GM23248 (cell line): ENCODE results near the gene XBP1. TPM values are rescaled to one million over a fixed set of nuclear protein-coding genes. Genes with fewer than 3 reads are reported as not detected.

ENCODE experiments used
- DNase-seq: peaks from one replicate; pipeline ENCODE4 v3.0.0-alpha.2; 2015
- H2AFZ ChIP-seq: fragments of 200-600 bp; sonication (generic); 2 replicates; pipeline ENCODE4 v1.6.1; 2016; ENCODE audit warnings: antibody characterized with exemption
- H3F3A ChIP-seq: fragments of 200-600 bp; sonication (generic); 2 replicates; pipeline ENCODE4 v1.6.1; 2016; ENCODE audit warnings: mild to moderate bottlenecking, antibody characterized with exemption, mixed run types; ENCODE audit not compliant: insufficient read depth
- H3K27ac ChIP-seq: fragments of 200-600 bp; sonication (generic); 2 replicates; pipeline ENCODE4 v1.5.1; 2016; ENCODE audit warnings: mild to moderate bottlenecking
- H3K27me3 ChIP-seq: fragments of 200-600 bp; sonication (generic); replicated peaks from 2 replicates; pipeline ENCODE4 v1.6.1; 2016; ENCODE audit warnings: mild to moderate bottlenecking; ENCODE audit not compliant: insufficient read depth
- H3K36me3 ChIP-seq: fragments of 200-600 bp; sonication (generic); 2 replicates; pipeline ENCODE4 v1.6.1; 2016; ENCODE audit warnings: low read depth, mild to moderate bottlenecking
- H3K4me1 ChIP-seq: fragments of 200-600 bp; sonication (generic); 2 replicates; pipeline ENCODE4 v1.6.1; 2016; ENCODE audit warnings: mild to moderate bottlenecking; ENCODE audit not compliant: insufficient read depth
- H3K4me2 ChIP-seq: fragments of 200-600 bp; sonication (generic); one replicate; pipeline ENCODE4 v1.6.1; 2016; ENCODE audit warnings: mild to moderate bottlenecking; ENCODE audit not compliant: unreplicated experiment
- H3K4me3 ChIP-seq: fragments of 200-600 bp; sonication (generic); 2 replicates; pipeline ENCODE4 v1.5.1; 2016; ENCODE audit warnings: mild to moderate bottlenecking
- H3K79me2 ChIP-seq: fragments of 200-600 bp; sonication (generic); 2 replicates; pipeline ENCODE4 v1.6.1; 2016; ENCODE audit warnings: mild to moderate bottlenecking; ENCODE audit not compliant: insufficient read depth
- H3K9ac ChIP-seq: fragments of 200-600 bp; sonication (generic); 2 replicates; pipeline ENCODE4 v1.6.1; 2016; ENCODE audit warnings: mild to moderate bottlenecking
- H3K9me2 ChIP-seq: fragments of 200-600 bp; sonication (generic); 2 replicates; pipeline ENCODE4 v1.6.1; 2016; ENCODE audit warnings: mixed run types, mild to moderate bottlenecking, moderate library complexity; ENCODE audit not compliant: insufficient read depth
- H3K9me3 ChIP-seq: fragments of 200-600 bp; sonication (generic); one replicate; pipeline ENCODE4 v1.6.1; 2017; ENCODE audit warnings: low read depth
- H4K20me1 ChIP-seq: fragments of 200-600 bp; sonication (generic); 2 replicates; pipeline ENCODE4 v1.6.0; 2016; ENCODE audit not compliant: insufficient read depth
- EZH2 ChIP-seq: fragments of 200-600 bp; sonication (generic); IDR thresholded peaks from 2 replicates; pipeline ENCODE4 v1.6.1; 2018; ENCODE audit warnings: antibody characterized with exemption, mild to moderate bottlenecking; ENCODE audit not compliant: insufficient read depth, poor library complexity, severe bottlenecking
- EZH2phosphoT487 ChIP-seq: fragments of 200-600 bp; sonication (generic); IDR thresholded peaks from 2 replicates; pipeline ENCODE4 v1.6.1; 2018; ENCODE audit warnings: antibody characterized with exemption, moderate library complexity, mild to moderate bottlenecking, low read depth; ENCODE audit not compliant: insufficient read depth
- WGBS, 2 experiments: methylation state at CpG; one replicate each; pipeline ENCODE4 v1.1.6; 2015 to 2017; ENCODE audit warnings: low lambda C conversion rate in 2 of 2, low coverage in 1 of 2; ENCODE audit errors: missing lambda C conversion rate in 2 of 2; 5-methylcytosine and 5-hydroxymethylcytosine counted together
- in situ Hi-C: fragments of 300-500 bp; cut with MboI; formaldehyde crosslinking; loops from 2 replicates; pipeline ENCODE4 v1.15.0; 2020
- polyA plus RNA-seq: library from polyadenylated mRNA; unstranded; fragments of >200 nt; fragmentation: Nextera tagmentation; extraction: Ambion mirVana; gene quantifications from 2 replicates; pipeline ENCODE4 v1.2.1, GENCODE V29; 2016
- total RNA-seq: library from RNA; depleted of rRNA; stranded (reverse); fragments of >200 nt; shearing (Covaris generic); gene quantifications from 2 replicates; pipeline ENCODE4 v1.2.3, GENCODE V29; 2014

Gene XBP1
- total and polyA plus RNA-seq, 2 experiments from 2014 or later: 256 to 324 TPM

DNA sequence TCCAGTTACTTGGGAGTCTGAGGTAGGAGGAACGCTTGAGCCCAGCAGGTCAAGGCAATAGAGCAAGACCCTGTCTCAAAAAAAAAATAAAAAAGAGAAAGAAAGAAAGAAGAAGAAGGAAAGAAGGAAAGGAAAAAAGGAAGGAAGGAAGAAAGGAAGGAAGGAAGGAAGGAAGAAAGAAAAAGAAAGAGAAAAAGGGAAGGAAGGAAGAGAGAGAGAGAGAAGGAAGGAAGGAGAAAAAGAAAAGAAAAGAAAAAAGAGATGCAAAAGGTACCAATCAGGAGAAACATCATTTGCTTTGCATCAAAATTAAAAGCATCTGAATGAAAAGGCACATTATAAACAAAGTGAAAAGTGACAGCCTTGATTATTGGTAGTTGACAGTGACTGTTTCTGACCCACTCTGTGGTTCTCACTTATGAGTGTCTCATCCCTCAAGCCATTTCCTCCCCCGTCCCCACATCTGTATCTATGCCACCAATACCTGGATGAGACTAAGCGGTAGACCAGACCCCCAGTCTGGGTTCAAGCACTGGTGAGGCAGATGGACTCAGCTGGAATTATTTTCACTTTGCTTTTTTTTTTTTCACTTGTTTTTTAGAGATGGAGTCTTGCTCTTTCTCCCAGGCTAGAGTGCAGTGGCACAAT is 33.0 kb upstream of the XBP1 start:
- no peak overlapping the region for H3K4me3 ChIP-seq
- no peak overlapping the region for H3K27ac ChIP-seq
- no peaks in the 10 kb centered on the region for H3K9me2 ChIP-seq
- no peak for DNase-seq
- no peak overlapping the region for H3K9ac ChIP-seq
- WGBS, 2 experiments: 95% methylated on average over 3 of the region's 3 CpGs
- H3K27me3 ChIP-seq: no peaks in the 10 kb centered on the region
- H3K4me2 ChIP-seq: no peak overlapping the region
- H3K36me3 ChIP-seq: no peaks in the 10 kb centered on the region
- no peaks in the 10 kb centered on the region for H3K79me2 ChIP-seq
- TF ChIP-seq EZH2 (no peak), EZH2phosphoT487 (no peak)
- no peaks in the 10 kb centered on the region for H3F3A ChIP-seq
- no peak overlapping the region for H2AFZ ChIP-seq
- in situ Hi-C loops: no loop called here
- H3K9me3 ChIP-seq: no peaks in the 10 kb centered on the region
- no peaks in the 10 kb centered on the region for H4K20me1 ChIP-seq
- H3K4me1 ChIP-seq: no peaks in the 10 kb centered on the region

DNA sequence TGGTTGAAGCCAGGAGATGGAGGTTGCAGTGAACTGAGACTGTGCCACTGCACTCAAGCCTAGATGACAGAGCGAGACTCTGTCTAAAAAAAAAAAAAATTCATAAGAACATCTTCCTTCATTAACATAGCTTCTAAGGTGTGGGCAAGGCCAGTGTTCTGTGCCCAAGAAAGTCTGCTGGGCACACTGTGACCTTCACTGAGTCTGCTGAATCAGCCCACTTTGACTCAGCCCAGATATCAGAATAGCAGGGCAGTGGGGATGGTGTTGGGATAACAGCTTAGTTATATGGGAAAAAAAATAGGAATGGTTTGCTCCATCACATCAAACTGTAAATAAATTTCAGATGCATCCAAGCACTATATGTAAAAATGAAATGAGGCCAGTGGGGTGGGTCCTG is 32.4 kb upstream of the XBP1 start:
- H3K9me2 ChIP-seq: no peaks in the 10 kb centered on the region
- H3K79me2 ChIP-seq: no peaks in the 10 kb centered on the region
- WGBS, 2 experiments: 100% methylated on average over 1 of the region's 1 CpG
- TF ChIP-seq EZH2phosphoT487: no peak
- TF ChIP-seq EZH2: no peak
- in situ Hi-C loops: no loop called here
- DNase-seq: no peak
- H3K27me3 ChIP-seq: no peaks in the 10 kb centered on the region
- no peak overlapping the region for H3K4me3 ChIP-seq
- no peaks in the 10 kb centered on the region for H3K9me3 ChIP-seq
- H4K20me1 ChIP-seq: no peaks in the 10 kb centered on the region
- no peak overlapping the region for H3K9ac ChIP-seq
- H2AFZ ChIP-seq: no peak overlapping the region
- H3K27ac ChIP-seq: no peak overlapping the region
- no peak overlapping the region for H3K4me2 ChIP-seq
- H3K4me1 ChIP-seq: no peaks in the 10 kb centered on the region
- H3F3A ChIP-seq: no peaks in the 10 kb centered on the region
- no peaks in the 10 kb centered on the region for H3K36me3 ChIP-seq

DNA sequence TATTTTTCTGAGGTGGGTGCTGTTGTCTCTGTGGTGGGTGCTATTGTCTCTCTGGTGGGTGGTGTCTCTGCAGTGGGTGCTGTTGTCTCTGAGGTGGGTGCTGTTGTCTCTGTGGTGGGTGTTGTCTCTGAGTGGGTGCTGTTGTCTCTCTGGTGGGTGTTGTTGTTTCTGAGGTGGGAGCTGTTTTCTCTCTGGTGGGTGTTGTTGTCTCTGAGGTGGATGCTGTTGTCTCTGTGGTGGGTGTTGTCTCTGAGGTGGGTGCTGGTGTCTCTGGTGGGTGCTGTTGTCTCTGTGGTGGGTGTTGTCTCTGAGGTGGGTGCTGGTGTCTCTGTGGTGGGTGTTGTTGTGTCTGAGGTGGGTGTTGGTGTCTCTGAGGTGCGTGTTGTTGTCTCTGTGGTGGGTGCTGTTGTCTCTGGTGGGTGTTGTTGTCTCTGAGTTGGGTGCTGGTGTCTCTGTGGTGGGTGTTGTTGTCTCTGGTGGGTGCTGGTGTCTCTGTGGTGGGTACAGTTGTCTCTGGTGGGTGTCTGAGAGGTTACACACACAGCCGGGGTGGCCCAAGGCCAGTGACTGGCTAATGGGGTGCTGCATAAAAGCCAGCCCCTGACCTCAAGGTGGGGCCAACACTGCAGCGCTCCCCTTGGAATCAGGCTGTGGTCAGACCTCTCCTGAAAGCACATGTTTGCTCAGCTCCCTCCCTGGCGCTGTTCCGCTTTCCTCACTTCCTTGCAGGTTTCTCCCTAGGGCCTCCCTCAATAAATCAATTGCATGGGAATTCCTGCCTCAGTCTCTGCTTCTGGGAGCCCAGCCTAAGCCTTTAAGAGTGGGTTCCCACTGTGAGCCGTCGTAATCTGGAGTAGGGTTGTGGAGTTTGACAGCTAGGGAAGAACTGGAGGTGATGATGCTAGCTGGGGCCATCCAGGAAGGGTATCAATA is 31.0 kb upstream of the XBP1 start:
- no peaks in the 10 kb centered on the region for H3K9me2 ChIP-seq
- no peak overlapping the region for H3K9ac ChIP-seq
- H3K79me2 ChIP-seq: no peaks in the 10 kb centered on the region
- no peaks in the 10 kb centered on the region for H3K36me3 ChIP-seq
- no peaks in the 10 kb centered on the region for H3K27me3 ChIP-seq
- DNase-seq: no peak
- no peaks in the 10 kb centered on the region for H3F3A ChIP-seq
- no peaks in the 10 kb centered on the region for H4K20me1 ChIP-seq
- no peak overlapping the region for H3K27ac ChIP-seq
- no peak overlapping the region for H2AFZ ChIP-seq
- in situ Hi-C loops: no loop called here
- H3K4me2 ChIP-seq: no peak overlapping the region
- no peaks in the 10 kb centered on the region for H3K4me1 ChIP-seq
- H3K4me3 ChIP-seq: no peak overlapping the region
- no peaks in the 10 kb centered on the region for H3K9me3 ChIP-seq
- 89 to 91% methylated on average over 7 of the region's 7 CpGs for WGBS, 2 experiments
- TF ChIP-seq EZH2phosphoT487: no peak
- no peak for TF ChIP-seq EZH2

- in situ Hi-C loops: no loop called here
Measured at GRCh38 chr22:28830441-28830840, 30.1 kb upstream of the XBP1 start.

More at GRCh38 chr22:28830441-28830840, 30.1 kb upstream of the XBP1 start:
- 82% methylated on average over 3 of the region's 3 CpGs for WGBS, 2 experiments
- no peak overlapping the region for H3K9ac ChIP-seq
- no peak overlapping the region for H3K4me2 ChIP-seq
- no peaks in the 10 kb centered on the region for H4K20me1 ChIP-seq
- no peaks in the 10 kb centered on the region for H3K9me2 ChIP-seq
- no peak overlapping the region for H2AFZ ChIP-seq
- no peaks in the 10 kb centered on the region for H3K36me3 ChIP-seq
- no peaks in the 10 kb centered on the region for H3F3A ChIP-seq
- no peak for TF ChIP-seq EZH2phosphoT487
- H3K79me2 ChIP-seq: no peaks in the 10 kb centered on the region
- H3K27ac ChIP-seq: no peak overlapping the region
- H3K9me3 ChIP-seq: no peaks in the 10 kb centered on the region
- H3K4me3 ChIP-seq: no peak overlapping the region
- no peaks in the 10 kb centered on the region for H3K27me3 ChIP-seq
- no peaks in the 10 kb centered on the region for H3K4me1 ChIP-seq
- DNase-seq: no peak
